ENCODE measurements around the gene TLL2.
A peak's percentile ranks its signal among the peaks of the same experiment; 100 is the strongest.

The TLL2 gene

GRCh38 chr10:96507044-96507443 is 6.7 kb downstream of the TLL2 start:
- no peak for DNase-seq (ENCODE audit: low read depth in 2 of 2)

GRCh38 chr10:96505150-96506136 is 8.3 kb downstream of the TLL2 start:
- no peak for DNase-seq (ENCODE audit: low read depth in 2 of 2)

- no peak for DNase-seq (ENCODE audit: low read depth in 2 of 2)
These were observed 11.0 kb downstream of the TLL2 start for GRCh38 chr10:96502561-96503282.

GRCh38 chr10:96501985-96502384 is 11.7 kb downstream of the TLL2 start:
- no peak for DNase-seq (ENCODE audit: low read depth in 2 of 2)

- DNase-seq (ENCODE audit: low read depth in 2 of 2), result no peak
These were observed 13.2 kb downstream of the TLL2 start for GRCh38 chr10:96500519-96500918.

GRCh38 chr10:96500050-96500449 is 13.7 kb downstream of the TLL2 start:
- no peak for DNase-seq (ENCODE audit: low read depth in 2 of 2)

- DNase-seq (ENCODE audit: low read depth in 2 of 2), result no peak
These were observed 16.3 kb downstream of the TLL2 start for GRCh38 chr10:96497391-96497790.

GRCh38 chr10:96496281-96496925 is 17.3 kb downstream of the TLL2 start:
- no peak for DNase-seq (ENCODE audit: low read depth in 2 of 2)

- no peak for DNase-seq (ENCODE audit: low read depth in 2 of 2)
These were observed 18.2 kb downstream of the TLL2 start for GRCh38 chr10:96495544-96495943.

GRCh38 chr10:96494694-96495093 is 19.0 kb downstream of the TLL2 start:
- no peak for DNase-seq (ENCODE audit: low read depth in 2 of 2)

- no peak for DNase-seq (ENCODE audit: low read depth in 2 of 2)
These were observed 19.7 kb downstream of the TLL2 start for GRCh38 chr10:96493871-96494525.

GRCh38 chr10:96493254-96493653 is 20.5 kb downstream of the TLL2 start:
- DNase-seq (ENCODE audit: low read depth in 2 of 2), result no peak

GRCh38 chr10:96491303-96491702 is 22.4 kb downstream of the TLL2 start:
- DNase-seq (ENCODE audit: low read depth in 2 of 2), result no peak

- DNase-seq (ENCODE audit: low read depth in 2 of 2), result no peak
These were observed 25.4 kb downstream of the TLL2 start for GRCh38 chr10:96488161-96488935.

GRCh38 chr10:96482815-96483588 is 30.7 kb downstream of the TLL2 start:
- no peak for DNase-seq (ENCODE audit: low read depth in 2 of 2)

GRCh38 chr10:96478355-96478754 is 35.4 kb downstream of the TLL2 start:
- DNase-seq (ENCODE audit: low read depth in 2 of 2), result no peak

GRCh38 chr10:96473866-96474265 is 39.9 kb downstream of the TLL2 start:
- DNase-seq (ENCODE audit: low read depth in 2 of 2), result no peak

GRCh38 chr10:96470116-96470743 is 43.5 kb downstream of the TLL2 start:
- DNase-seq (ENCODE audit: low read depth in 2 of 2), result peak; percentile 7 to 10

GRCh38 chr10:96468845-96469244 is 44.9 kb downstream of the TLL2 start:
- DNase-seq (ENCODE audit: low read depth in 2 of 2), result no peak

GRCh38 chr10:96465599-96465998 is 48.1 kb downstream of the TLL2 start:
- no peak for DNase-seq (ENCODE audit: low read depth in 2 of 2)
